Activated CD8-positive, alpha-beta memory T cell treated with anti-CD3 and anti-CD28 coated beads for 36 hours (primary cell): Measurements from ENCODE around the gene MTG2. TPM values are rescaled to one million over a fixed set of nuclear protein-coding genes. Genes with fewer than 3 reads are reported as not detected.

Experiments used
- CTCF ChIA-PET: fragments of 350-600 bp; sonication (Branson Sonifier 250); formaldehyde crosslinking; loops from one replicate; lab custom pipeline; 2021; ENCODE audit warnings: antibody characterized with exemption; lab: Charles Lee
- POLR2A ChIA-PET: fragments of 350-600 bp; sonication (Branson Sonifier 250); formaldehyde crosslinking; loops from one replicate; lab custom pipeline; 2021; ENCODE audit warnings: antibody characterized with exemption; lab: Charles Lee
- total RNA-seq, 2 experiments: library from RNA; stranded (reverse); gene quantifications; one replicate each; pipeline ENCODE4 v1.2.3, GENCODE V29; 2021

MTG2 gene
- total RNA-seq, 2 experiments from 2014 or later, result 45.0 to 45.8 TPM

GRCh38 chr20:62236200-62236599 is 53.4 kb downstream of the MTG2 start:
- CTCF ChIA-PET, result no interaction called here
- POLR2A ChIA-PET, result no interaction called here

DNA sequence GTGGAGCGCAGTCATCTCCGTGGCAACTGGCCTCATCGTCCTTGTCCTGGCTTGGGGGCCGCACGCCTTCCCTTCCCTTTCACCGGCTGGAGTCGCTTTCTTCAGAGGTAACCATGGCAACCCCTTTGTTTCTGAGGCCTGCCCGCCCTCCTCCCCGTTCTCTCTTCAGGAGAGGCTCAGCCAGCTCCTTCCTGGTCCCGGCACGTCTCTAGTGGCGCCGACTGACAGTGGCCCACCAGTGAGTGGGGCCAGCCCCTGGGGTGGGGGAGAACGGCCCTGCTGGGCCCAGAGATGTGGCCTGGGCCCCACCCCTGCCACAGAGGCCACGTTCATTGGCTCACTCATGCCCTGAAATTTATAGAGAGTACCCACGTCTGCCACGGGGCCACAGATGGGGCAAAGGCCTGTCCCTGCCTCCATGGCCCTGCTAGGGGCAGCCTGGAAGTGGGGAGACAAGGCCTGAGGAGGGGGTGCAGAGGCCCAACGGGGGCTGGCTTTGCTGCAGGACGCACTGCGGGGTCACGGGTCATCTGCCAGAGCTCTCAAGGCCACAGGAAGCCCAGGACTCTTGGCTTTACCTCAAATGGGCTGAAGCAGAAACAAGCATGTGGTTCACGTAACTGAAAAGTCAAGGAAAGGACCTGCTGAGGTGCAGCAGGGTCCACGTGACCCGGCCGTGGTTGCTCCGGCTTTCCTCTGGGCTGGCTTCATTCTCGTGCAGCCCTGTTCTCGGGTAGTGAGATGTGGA is 54.1 kb downstream of the MTG2 start:
- POLR2A ChIA-PET, result no interaction called here
- CTCF ChIA-PET, result no interaction called here

- ChIA-PET POLR2A (no interaction called here), CTCF (no interaction called here)
Observed at GRCh38 chr20:62237514-62237800, 54.6 kb downstream of the MTG2 start.

- CTCF ChIA-PET, result no interaction called here
- POLR2A ChIA-PET, result no interaction called here
Observed at GRCh38 chr20:62237801-62238568, 55.2 kb downstream of the MTG2 start, which contains the start of gene OSBPL2. Gene OSBPL2 (plus strand): TSS chr20:62238521. CDS start chr20:62256185, 17,664 bp downstream.

DNA sequence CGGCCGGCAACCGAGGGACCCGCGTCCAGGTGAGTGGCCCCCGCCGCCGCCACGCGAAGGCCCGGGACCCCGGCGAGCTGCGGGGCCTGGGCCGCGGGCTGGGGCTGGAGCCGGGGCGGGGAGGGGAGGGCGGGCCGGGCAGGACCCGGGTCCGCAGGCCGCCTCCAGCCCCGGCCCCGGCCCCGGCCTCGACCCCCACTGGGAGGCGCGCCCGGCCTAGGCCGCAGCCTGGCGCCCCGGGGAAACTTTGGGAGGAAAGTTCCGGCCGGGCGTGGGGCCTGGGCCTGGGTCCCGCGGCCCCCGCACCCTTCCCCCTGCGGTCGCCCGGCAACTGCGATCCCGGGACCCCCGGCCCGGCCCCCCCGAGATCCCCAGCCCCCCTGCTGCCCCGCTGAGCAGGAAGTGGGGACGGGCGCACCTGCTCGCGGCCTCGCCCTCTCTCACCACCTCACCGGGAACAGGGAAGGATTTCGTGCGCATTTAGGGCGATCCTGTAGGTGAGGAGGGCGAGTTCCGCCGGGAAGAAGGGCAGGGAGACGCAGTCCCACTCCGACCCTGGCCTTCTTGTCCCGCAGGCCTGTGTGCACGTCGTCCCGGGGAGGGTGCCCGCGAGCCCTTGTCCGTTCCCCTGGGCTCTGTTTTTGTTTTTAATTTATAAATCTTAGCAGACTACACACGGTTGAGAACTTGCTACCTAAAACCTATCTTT is 55.9 kb downstream of the MTG2 start:
- POLR2A ChIA-PET, result no interaction called here

DNA sequence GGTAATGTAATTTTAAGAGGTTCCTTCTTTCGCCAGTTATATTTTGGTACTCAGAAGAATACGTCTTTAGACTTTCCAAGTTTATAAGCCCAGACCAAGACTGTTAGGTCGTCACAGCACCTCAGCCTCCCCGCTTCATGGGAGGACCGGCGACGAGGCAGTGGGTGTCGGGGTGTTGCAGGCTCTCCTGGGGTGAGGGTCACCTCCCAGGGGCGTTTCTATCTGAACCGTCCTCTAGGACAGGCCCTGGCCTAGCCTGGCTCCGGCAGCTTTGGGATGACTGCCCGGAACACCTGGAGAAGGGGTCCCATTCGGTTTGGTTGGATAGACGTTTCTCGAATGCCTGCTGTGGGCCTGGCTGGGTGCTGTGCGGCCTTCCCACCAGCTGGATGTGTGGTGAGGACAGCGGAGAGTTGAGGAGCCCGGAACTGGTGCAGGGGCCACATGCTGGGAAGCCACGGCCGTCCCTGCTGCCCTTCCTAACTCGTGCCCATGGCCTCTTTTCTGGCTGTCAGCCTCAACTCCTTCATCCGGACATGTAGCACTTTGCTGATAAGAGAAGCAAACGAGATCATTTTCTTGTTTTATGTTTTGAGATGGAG is 56.6 kb downstream of the MTG2 start:
- CTCF ChIA-PET, result no interaction called here
- POLR2A ChIA-PET, result no interaction called here

More for the DNA sequence above, 55.9 kb downstream of the MTG2 start:
- CTCF ChIA-PET, result no interaction called here

GRCh38 chr20:62240020-62240685 is 57.3 kb downstream of the MTG2 start:
- POLR2A ChIA-PET, result no interaction called here
- CTCF ChIA-PET, result no interaction called here

DNA sequence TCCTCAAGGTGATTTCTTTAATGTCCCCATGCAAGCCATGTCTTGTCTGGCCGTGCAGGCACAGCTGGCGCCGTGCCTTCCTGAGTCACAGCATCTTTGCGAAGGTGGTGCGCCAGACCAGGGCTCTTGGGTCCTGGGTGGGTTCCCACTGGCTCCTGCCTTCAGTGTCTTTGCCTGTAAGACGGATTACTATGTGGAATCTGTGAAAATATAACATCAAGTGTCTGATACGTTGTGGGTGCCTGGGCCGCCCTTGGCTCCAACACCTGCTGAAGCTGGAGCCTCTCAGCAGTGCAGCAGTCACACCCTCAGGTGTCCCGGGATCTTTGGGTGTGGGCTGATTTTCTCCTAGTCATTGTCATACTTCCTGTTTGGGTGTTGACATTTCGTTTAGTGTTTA is 58.7 kb downstream of the MTG2 start:
- ChIA-PET CTCF (no interaction called here), POLR2A (no interaction called here)

DNA sequence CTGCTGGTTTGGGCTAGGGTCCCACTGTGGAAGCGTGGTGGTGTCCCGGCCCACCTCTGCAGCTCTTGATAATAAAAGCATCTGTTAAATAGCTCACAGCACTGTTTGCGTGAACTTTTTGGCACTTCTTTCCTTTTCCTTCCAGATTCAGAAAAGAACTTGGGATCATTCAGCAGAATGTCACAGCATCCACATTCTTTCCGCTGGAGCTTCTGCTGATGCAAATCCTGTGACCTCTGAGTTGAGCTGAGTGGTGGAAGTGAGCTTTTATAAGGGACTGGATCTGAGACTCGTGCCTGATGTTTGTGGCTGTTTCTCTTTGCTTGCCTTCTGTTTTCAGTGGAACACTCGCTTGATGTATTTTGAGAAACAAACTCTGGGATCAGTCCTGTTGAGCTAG is 59.3 kb downstream of the MTG2 start:
- ChIA-PET POLR2A (no interaction called here), CTCF (no interaction called here)

GRCh38 chr20:62243106-62243505 is 60.3 kb downstream of the MTG2 start:
- ChIA-PET CTCF (no interaction called here), POLR2A (no interaction called here)

GRCh38 chr20:62243906-62244515 is 61.2 kb downstream of the MTG2 start:
- CTCF ChIA-PET, result no interaction called here
- POLR2A ChIA-PET, result no interaction called here

- ChIA-PET CTCF (no interaction called here), POLR2A (no interaction called here)
Observed at GRCh38 chr20:62244644-62245108, 61.8 kb downstream of the MTG2 start.

GRCh38 chr20:62245911-62246280 is 63.1 kb downstream of the MTG2 start:
- POLR2A ChIA-PET, result interaction anchor here (0.6 kb wide), 1 partner anchor 12 kb away, joined by 3 read pairs; no protein-coding TSS in a partner anchor
- CTCF ChIA-PET, result no interaction called here

DNA sequence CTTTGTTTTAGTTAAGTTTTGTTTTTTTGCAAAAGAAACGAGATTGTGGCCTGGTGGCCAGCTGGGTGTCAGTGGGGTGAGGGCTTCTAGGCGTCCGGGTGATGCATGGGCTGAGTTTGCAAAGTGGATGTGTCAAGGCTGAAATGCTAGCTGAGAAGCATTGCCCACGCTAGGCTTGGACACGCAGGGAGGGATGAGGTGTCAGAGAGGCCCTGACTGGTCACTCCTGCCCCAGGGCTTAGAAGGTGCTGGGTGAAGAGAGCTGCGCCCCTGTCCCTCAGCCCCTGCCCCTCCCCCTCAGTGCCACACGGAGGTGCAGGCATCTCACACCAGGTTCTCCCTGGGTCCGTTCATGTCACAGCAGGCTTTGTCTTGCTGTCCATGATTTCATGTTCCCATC is 63.6 kb downstream of the MTG2 start:
- ChIA-PET POLR2A (interaction anchor here (0.6 kb wide), 1 partner anchor 58 kb away, joined by 4 read pairs; no protein-coding TSS in a partner anchor), CTCF (no interaction called here)

DNA sequence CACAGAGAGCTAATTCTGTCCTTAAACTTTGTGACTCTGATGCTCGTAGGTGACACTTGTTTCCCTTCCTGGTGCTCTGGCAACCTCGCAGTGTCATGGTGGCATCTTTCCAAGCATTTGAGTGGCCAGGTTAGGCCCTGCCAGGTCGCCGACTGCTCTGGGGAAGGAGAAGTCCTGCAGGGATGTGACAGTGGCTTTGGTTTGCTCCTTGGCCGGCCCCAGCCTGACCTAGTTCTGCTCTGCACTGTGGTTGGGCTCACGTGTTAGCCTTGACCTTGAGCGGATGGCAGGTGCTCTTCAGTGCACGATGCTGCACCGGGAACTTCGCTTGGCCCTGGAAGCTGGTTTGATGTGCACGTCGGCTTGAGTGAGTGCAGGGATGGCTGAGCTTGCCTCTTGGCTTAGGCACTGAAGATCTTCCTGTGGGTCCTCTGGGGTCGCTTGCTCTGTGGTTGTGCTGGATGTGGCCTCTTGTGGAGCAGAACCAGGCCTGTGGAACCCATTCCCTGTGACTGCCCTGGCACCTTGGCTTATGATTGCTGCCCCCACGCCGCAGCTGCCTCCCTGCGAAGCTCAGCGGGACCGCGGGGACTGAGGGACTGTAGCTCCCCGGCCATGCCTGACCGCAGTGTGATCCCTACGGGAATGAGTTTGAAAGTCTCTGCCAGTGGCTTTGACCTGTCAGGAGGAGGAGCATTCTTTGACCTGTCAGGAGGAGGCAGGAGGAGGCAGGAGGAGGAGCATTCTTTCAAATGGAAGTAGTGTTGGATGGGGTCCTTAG is 64.2 kb downstream of the MTG2 start:
- POLR2A ChIA-PET, result interaction anchor here (0.6 kb wide), 1 partner anchor 59 kb away, joined by 4 read pairs; no protein-coding TSS in a partner anchor

DNA sequence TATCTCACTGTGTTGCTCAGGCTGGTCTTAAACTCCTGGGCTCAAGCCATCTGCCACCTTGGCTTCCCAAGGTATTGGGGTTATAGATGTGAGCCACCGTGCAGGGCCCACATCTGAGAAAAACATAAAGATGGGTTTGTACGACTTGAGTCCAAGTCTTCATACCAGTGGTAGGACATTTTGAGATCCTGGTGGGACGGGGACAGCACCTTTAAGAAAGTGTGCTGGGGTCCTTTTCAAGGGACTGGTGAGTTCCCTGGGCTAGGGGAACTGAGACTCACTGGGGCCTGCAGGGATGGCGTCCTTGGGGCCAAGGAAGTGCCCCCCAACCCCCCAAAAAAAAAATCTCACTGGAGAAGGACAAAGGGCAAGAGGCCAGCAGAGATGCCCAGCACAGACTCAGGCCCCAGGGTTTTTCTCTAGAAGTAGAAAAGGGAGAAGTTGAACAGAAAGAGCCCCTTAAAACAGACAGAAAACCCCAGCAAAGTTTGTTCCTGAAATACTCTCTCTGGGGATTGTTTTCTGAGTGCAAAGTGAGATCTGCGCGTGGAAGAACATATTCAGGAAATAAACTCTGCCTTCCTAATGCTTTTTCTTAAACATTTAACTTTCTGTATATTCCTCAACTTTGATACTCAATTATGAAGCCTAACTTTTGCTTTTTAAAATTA is 66.2 kb downstream of the MTG2 start:
- CTCF ChIA-PET, result no interaction called here
- POLR2A ChIA-PET, result no interaction called here

More for the DNA sequence above, 64.2 kb downstream of the MTG2 start:
- CTCF ChIA-PET, result no interaction called here

DNA sequence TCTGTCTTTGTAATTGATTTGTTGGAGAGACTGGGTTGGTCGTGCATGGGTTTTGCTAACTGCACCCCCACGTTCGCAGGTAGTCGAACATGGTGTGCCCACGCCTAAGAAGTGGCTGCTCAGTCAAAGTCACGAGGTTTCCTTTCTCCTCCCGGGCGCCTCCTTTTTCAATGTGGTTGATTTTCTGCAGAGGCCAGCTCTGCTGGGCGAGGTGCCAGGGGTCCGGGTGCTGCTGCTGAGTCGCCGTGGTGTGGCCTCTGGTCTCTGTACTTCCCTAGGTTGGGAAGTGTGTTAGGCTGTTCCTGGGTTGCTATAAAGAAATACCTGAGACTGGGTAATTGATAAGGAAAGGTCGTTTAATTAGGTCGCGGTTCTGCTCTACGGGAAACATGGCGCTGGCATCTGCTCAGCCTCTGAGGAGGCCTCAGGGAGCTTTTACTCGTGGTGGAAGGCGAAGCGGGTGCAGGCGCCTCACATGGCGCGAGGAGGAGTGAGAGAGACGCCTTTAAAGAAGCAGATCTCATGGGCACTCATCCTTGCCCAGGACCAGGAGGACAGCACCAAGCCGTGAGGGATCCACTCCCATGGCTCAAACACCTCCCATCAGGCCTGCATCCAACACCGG is 69.6 kb downstream of the MTG2 start:
- ChIA-PET POLR2A (no interaction called here), CTCF (interaction anchor here (0.7 kb wide), 1 partner anchor 71 kb away, joined by 4 read pairs; no protein-coding TSS in a partner anchor)
